ENCODE data around the gene CHURC1.

- TF ChIP-seq CTCF (IDR thresholded peaks at IDR 0.05; ENCODE audit: low read depth, low read length, poor library complexity, severe bottlenecking) (no peak), EZH2phosphoT487 (IDR thresholded peaks at IDR 0.05; ENCODE audit: borderline replicate concordance, low read length) (no peak)
These were observed 40.4 kb downstream of the CHURC1 start for GRCh38 chr14:64954491-64955240.

Measured in DOHH2 (cell line).